Endothelial cell of umbilical vein (primary cell): Measurements from ENCODE around the gene GUCY1B1. TPM values are rescaled to one million over a fixed set of nuclear protein-coding genes. Genes with fewer than 3 reads are reported as not detected.

Experiments used
- BruUV-seq: library from RNA; stranded (reverse); fragments of 400-500 nt; replicated peaks from 2 replicates; lab custom pipeline; 2021; lab: Mats Ljungman, UMichigan
- CTCF ChIA-PET: fragments of 300-600, 350-600 bp; sonication (Branson Sonifier 250); formaldehyde crosslinking; loops from one replicate; lab custom pipeline; 2021; ENCODE audit warnings: antibody characterized with exemption, inconsistent platforms; lab: Charles Lee
- POLR2A ChIA-PET: fragments of 300-600, 350-600 bp; sonication (Branson Sonifier 250); formaldehyde crosslinking; loops from one replicate; lab custom pipeline; 2021; ENCODE audit warnings: antibody characterized with exemption, inconsistent platforms; lab: Charles Lee
- DNase-seq: peaks from one replicate; pipeline ENCODE4 v3.0.0-alpha.2; 2011; ENCODE audit warnings: low read depth, low spot score
- FAIRE-seq: peaks from 2 replicates; lab custom pipeline; 2011; peaks lifted over from hg19 to GRCh38; lab: Jason Lieb, UNC
- H2AFZ ChIP-seq: 2 replicates; pipeline ENCODE4 v1.6.0; 2012; ENCODE audit warnings: low read depth, low read length, control low read depth, inconsistent platforms
- H3K27ac ChIP-seq: 2 replicates; pipeline ENCODE4 v1.5.1; 2011; ENCODE audit warnings: low read depth, mild to moderate bottlenecking, control low read depth, low read length, moderate library complexity; ENCODE audit not compliant: insufficient read depth
- H3K27me3 ChIP-seq, 2 experiments: 2 replicates each; pipeline versions ENCODE4 v1.6.0 to v1.6.1; 2011; ENCODE audit warnings: low read length in 2 of 2, mixed read lengths in 1 of 2; ENCODE audit not compliant: control insufficient read depth in 2 of 2, insufficient read depth in 2 of 2
- H3K36me3 ChIP-seq, 2 experiments: 2 replicates in 1 of 2; 3 replicates in 1 of 2; pipeline ENCODE4 v1.5.1; 2011; ENCODE audit warnings: low read length in 2 of 2, mild to moderate bottlenecking in 1 of 2, moderate library complexity in 1 of 2; ENCODE audit not compliant: control insufficient read depth in 2 of 2, insufficient read depth in 2 of 2; ENCODE audit errors: extremely low read depth in 1 of 2
- H3K4me1 ChIP-seq: 3 replicates; pipeline ENCODE4 v1.5.1; 2011; ENCODE audit warnings: mild to moderate bottlenecking, low read length; ENCODE audit not compliant: control insufficient read depth, insufficient read depth; ENCODE audit errors: extremely low read depth
- H3K4me2 ChIP-seq: 2 replicates; pipeline ENCODE4 v1.6.1; 2011; ENCODE audit warnings: low read length, control low read depth, mixed read lengths; ENCODE audit not compliant: insufficient read depth
- H3K4me3 ChIP-seq, 3 experiments: fragments of 200-600 bp in 1 of 3; sonication (generic), shearing (Covaris generic) in 1 of 3; replicated peaks in 1 of 3; 2 replicates each; pipeline ENCODE4 v1.5.1; 2011 to 2016; ENCODE audit warnings: control low read depth in 3 of 3, low read length in 3 of 3, mild to moderate bottlenecking in 2 of 3, inconsistent platforms in 1 of 3, low read depth in 1 of 3, moderate library complexity in 1 of 3; ENCODE audit not compliant: insufficient read depth in 1 of 3
- H3K79me2 ChIP-seq: 2 replicates; pipeline ENCODE4 v1.6.0; 2012; ENCODE audit warnings: low read length, inconsistent platforms; ENCODE audit not compliant: control insufficient read depth, insufficient read depth
- H3K9ac ChIP-seq: replicated peaks from 2 replicates; pipeline ENCODE3; 2011; ENCODE audit warnings: low read length, control low read depth; ENCODE audit not compliant: insufficient read depth; ENCODE audit errors: extremely low read depth
- H3K9me1 ChIP-seq: replicated peaks from 3 replicates; pipeline ENCODE4 v1.6.0; 2011; ENCODE audit warnings: mild to moderate bottlenecking, low read length; ENCODE audit not compliant: control insufficient read depth, insufficient read depth; ENCODE audit errors: extremely low read depth
- H3K9me3 ChIP-seq: replicated peaks from 2 replicates; pipeline ENCODE4 v1.5.1; 2012; ENCODE audit warnings: low read length, inconsistent platforms; ENCODE audit not compliant: control insufficient read depth, insufficient read depth
- H4K20me1 ChIP-seq: replicated peaks from 2 replicates; pipeline ENCODE3; 2011; ENCODE audit warnings: mild to moderate bottlenecking, low read length; ENCODE audit not compliant: control insufficient read depth, insufficient read depth; ENCODE audit errors: extremely low read depth
- CTCF ChIP-seq, 2 donors: IDR thresholded peaks; 1 replicate in 1 of 2; 2 replicates in 1 of 2; pipeline ENCODE4 v1.5.1; 2011; ENCODE audit warnings: low read length in 2 of 2, mild to moderate bottlenecking in 2 of 2, moderate library complexity in 2 of 2, control low read depth in 1 of 2, inconsistent platforms in 1 of 2, low read depth in 1 of 2; ENCODE audit not compliant: insufficient read depth in 1 of 2; ENCODE audit errors: extremely low read depth in 1 of 2
- EZH2 ChIP-seq: IDR thresholded peaks from 2 replicates; pipeline ENCODE4 v1.6.1; 2012; ENCODE audit warnings: borderline replicate concordance, low read depth, mild to moderate bottlenecking, moderate library complexity, low read length, inconsistent platforms; ENCODE audit not compliant: severe bottlenecking
- FOS ChIP-seq: IDR thresholded peaks from 2 replicates; pipeline ENCODE4 v1.6.1; 2011; ENCODE audit warnings: mild to moderate bottlenecking, low read length, moderate library complexity, borderline replicate concordance; ENCODE audit not compliant: insufficient read depth
- GATA2 ChIP-seq: IDR thresholded peaks from 2 replicates; pipeline ENCODE4 v1.7.0; 2011; ENCODE audit warnings: low read depth, mild to moderate bottlenecking, moderate library complexity, mixed read lengths, low read length; ENCODE audit not compliant: insufficient read length, insufficient read depth
- JUN ChIP-seq: IDR thresholded peaks from 2 replicates; pipeline ENCODE4 v1.6.1; 2011; ENCODE audit warnings: borderline replicate concordance, low read depth; ENCODE audit not compliant: insufficient read length, insufficient read depth
- MAX ChIP-seq: IDR thresholded peaks from 2 replicates; pipeline ENCODE4 v1.6.1; 2011; ENCODE audit not compliant: insufficient read depth, insufficient read length
- MYC ChIP-seq: IDR thresholded peaks from one replicate; pipeline ENCODE4 v1.6.1; 2011; ENCODE audit warnings: mild to moderate bottlenecking, low read depth, low read length
- POLR2A ChIP-seq: IDR thresholded peaks from 2 replicates; pipeline ENCODE4 v1.6.1; 2012; ENCODE audit warnings: low read depth, mild to moderate bottlenecking, control low read depth, low read length
- POLR2AphosphoS5 ChIP-seq: IDR thresholded peaks from 2 replicates; pipeline ENCODE4 v1.6.1; 2012; ENCODE audit warnings: low read depth, mild to moderate bottlenecking, control low read depth, low read length, moderate library complexity; ENCODE audit not compliant: insufficient read depth
- dilution Hi-C: fragments of 300-500 bp; cut with MboI; formaldehyde crosslinking; loops from one replicate; pipeline ENCODE4 v1.15.0; 2019; ENCODE audit warnings: low sequenced_read_pairs; ENCODE audit not compliant: extremely low pct_ligation_motif_present
- intact Hi-C: fragments of 100-400 bp; cut with micrococcal nuclease; formaldehyde crosslinking; loops from one replicate; pipeline ENCODE4 v1.10.0; 2022
- polyA plus RNA-seq, 4 experiments: library from polyadenylated mRNA; depleted of rRNA in 3 of 4; stranded (reverse) in 3 of 4; unstranded in 1 of 4; fragments of >200 nt; gene quantifications; 2 replicates each; pipeline versions ENCODE4 v1.2.1 to v1.2.3, GENCODE V29; 2011 to 2012; ENCODE audit warnings: missing spikeins in 1 of 4
- total RNA-seq: library from RNA; stranded (reverse); gene quantifications from 2 replicates; pipeline ENCODE4 v1.2.3, GENCODE V29; 2021

Gene GUCY1B1
- total and polyA plus RNA-seq, 2 donors (not counting 3 experiments of a cell fraction or from before 2014, with no cell fraction given): 1.9 to 4.7 TPM

- TF ChIP-seq GATA2 (no peak), CTCF (IDR thresholded peaks at IDR 0.05; ENCODE audit: extremely low read depth in 1 of 2, insufficient read depth in 1 of 2, low read depth in 1 of 2, low read length in 2 of 2) (peak; percentile 21 to 40)
- Histone ChIP-seq H3K27me3 (no peaks in the 10 kb centered on the region), H3K9me1 (no peaks in the 10 kb centered on the region), H3K4me3 (no peak overlapping the region), H3K27ac (no peak overlapping the region), H3K4me1 (peaks cover 9% of the 10 kb centered on the region), H3K9me3 (no peaks in the 10 kb centered on the region), H3K4me2 (no peak overlapping the region), H4K20me1 (no peaks in the 10 kb centered on the region), H3K9ac (no peak overlapping the region), H2AFZ (no peak overlapping the region), H3K36me3 (no peaks in the 10 kb centered on the region), H3K79me2 (no peaks in the 10 kb centered on the region)
- intact Hi-C loops: loop anchor here (1.0 to 5.0 kb wide), 2 partner anchors 143 to 1317 kb away; partner anchors contain the start of gene CTSO
- dilution Hi-C loops: no loop called here
- DNase-seq (peak; percentile 58), FAIRE-seq (no peak)
- no TSS peak for BruUV-seq
- POLR2A ChIA-PET: no interaction called here
- CTCF ChIA-PET: interaction anchor here (0.7 to 2.2 kb wide), 5 partner anchors 8 to 409 kb away, joined by 3 to 32 read pairs (median 3); partner anchors contain the start of gene CTSO
Observed at GRCh38 chr4:155809835-155810234, 51.0 kb downstream of the GUCY1B1 start.

- DNase-seq (no peak), FAIRE-seq (no peak)
- intact Hi-C loops: no loop called here
- Histone ChIP-seq H3K4me3 (no peak overlapping the region), H3K27ac (no peak overlapping the region), H3K79me2 (no peaks in the 10 kb centered on the region), H3K27me3 (no peaks in the 10 kb centered on the region), H3K9me1 (no peaks in the 10 kb centered on the region), H3K9ac (no peak overlapping the region), H2AFZ (no peak overlapping the region), H3K4me2 (no peak overlapping the region), H3K36me3 (no peaks in the 10 kb centered on the region), H4K20me1 (no peaks in the 10 kb centered on the region), H3K9me3 (no peaks in the 10 kb centered on the region), H3K4me1 (no peaks in the 10 kb centered on the region)
- POLR2A ChIA-PET: no interaction called here
- no TSS peak for BruUV-seq
- dilution Hi-C loops: no loop called here
- TF ChIP-seq FOS (no peak), MYC (no peak), POLR2A (no peak), GATA2 (no peak), JUN (no peak), MAX (no peak), CTCF (IDR thresholded peaks at IDR 0.05; ENCODE audit: extremely low read depth in 1 of 2, insufficient read depth in 1 of 2, low read depth in 1 of 2, low read length in 2 of 2) (no peak), EZH2 (no peak), POLR2AphosphoS5 (no peak)
- CTCF ChIA-PET: interaction anchor here (1.0 to 2.2 kb wide), 4 partner anchors 10 to 142 kb away, joined by 3 to 32 read pairs (median 6); partner anchors contain the start of gene CTSO
Observed at GRCh38 chr4:155811083-155811482, 52.3 kb downstream of the GUCY1B1 start.
